ENCODE data around the gene TBR1. TPM values are rescaled to one million over a fixed set of nuclear protein-coding genes. Genes with fewer than 3 reads are reported as not detected.

Gene TBR1
- total RNA-seq: not detected

DNA sequence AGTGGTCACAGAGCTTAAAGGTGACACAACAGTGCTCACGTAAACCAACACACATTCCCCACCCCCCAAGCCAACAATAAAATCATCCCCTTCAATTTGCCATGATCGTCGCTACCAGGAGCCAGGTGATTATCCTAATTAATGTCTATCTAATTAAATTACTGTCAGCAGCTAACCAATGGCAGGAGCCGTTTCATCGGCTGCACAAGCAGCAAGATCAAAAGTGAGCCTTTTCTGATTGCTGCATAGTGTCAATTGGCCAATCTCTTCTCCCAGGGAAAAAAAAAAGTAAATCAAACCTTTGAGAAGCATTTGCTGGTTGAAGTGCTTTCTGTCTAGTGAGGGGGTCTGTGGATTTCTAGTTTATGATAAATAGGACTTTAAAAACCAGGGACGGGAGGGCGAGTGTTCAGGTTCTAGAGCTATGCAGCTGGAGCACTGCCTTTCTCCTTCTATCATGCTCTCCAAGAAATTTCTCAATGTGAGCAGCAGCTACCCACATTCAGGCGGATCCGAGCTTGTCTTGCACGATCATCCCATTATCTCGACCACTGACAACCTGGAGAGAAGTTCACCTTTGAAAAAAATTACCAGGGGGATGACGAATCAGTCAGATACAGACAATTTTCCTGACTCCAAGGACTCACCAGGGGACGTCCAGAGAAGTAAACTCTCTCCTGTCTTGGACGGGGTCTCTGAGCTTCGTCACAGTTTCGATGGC is at the start of gene TBR1:
Gene TBR1 (plus strand): TSS at position 311 of the 721 bp plus-strand sequence. CDS start 114 bp downstream, at position 425.
- DNase-seq: no peak

DNA sequence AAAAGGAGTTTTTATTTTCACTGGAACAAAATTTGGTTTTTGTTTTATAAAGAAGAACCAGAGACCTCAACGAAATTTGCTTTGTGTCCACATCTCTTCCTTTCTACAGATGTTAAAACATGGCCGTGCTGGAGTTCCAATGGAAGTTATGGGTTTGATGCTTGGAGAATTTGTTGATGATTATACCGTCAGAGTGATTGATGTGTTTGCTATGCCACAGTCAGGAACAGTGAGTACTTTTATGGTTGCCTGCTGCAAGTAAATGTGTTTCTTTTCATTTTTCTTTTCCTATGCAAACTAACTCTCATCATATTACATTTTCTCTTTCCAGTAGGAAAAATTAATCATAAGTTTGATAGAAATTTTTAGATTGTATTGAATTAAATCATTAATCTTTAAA is 48.4 kb upstream of the TBR1 start:
- DNase-seq: no peak

DNA sequence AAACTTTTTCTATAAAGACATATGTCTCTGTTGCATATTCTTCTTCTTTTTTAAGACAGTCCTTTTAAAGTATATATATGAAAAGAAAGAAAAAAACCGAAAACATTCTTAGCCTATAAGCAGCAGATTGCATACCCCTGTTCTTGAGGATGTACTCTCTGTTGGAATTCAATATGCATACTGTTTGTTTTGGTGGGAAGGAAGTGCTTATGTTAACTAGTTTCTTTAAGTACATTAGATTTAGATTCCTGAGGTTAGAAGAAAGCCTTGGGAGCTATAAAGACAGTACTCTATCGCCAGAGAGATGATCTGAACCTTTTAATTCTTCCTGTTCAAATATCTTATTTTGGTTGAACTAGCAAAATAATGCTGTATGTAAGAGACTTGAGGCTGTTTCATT is 46.8 kb upstream of the TBR1 start:
- DNase-seq: no peak

DNA sequence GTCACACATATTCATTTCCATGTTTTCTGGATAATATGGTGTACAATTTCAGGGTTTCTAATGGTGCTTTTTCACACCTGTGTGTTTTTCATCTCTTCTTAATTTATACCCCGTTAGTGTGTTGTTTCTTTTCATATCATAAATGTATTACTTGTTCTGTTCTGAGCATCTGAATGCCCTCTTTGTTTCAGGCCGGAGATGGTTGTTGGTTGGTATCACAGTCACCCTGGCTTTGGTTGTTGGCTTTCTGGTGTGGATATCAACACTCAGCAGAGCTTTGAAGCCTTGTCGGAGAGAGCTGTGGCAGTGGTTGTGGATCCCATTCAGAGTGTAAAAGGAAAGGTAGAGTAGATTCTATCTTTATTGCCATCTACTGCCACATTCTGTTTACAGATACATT is 45.1 kb upstream of the TBR1 start:
- DNase-seq: no peak

DNA sequence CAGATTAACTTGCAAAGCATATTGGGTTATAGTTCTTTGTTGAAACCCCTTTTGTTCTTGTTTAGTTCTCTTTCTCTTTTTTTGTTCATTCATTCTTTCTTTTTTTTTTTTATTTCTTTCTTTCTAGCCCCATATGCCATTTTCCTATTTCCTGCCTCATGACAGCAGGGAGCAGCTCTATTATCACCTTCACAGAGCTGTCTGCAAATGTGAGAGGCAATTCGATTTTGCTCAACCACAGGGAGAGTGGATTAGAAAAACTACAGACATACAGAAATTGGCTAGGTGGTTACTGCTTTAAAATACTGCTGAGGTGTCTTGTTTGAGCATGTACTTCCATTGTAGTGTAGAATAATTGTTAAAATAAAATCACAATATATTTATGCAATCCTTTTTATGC is 44.2 kb upstream of the TBR1 start:
- DNase-seq: no peak

DNA sequence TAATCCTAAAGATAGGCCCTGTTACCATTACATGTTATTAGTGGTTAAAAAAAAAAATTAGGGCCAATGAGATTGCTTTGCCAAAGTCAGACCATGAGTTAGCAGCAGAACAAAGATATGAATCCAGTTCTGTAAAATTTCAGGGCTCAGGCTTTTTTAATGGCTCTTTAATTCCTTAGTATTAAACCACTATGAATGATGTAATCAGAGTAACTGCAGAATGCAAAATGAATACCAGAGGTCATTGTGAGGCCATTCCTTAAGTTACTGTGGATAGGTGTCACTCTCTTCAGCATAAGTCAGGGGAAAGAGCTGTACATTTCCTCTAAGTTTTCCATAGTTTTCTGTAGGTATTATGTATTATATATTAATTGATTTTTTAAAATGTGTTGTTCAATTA is 42.2 kb upstream of the TBR1 start:
- no peak for DNase-seq

DNA sequence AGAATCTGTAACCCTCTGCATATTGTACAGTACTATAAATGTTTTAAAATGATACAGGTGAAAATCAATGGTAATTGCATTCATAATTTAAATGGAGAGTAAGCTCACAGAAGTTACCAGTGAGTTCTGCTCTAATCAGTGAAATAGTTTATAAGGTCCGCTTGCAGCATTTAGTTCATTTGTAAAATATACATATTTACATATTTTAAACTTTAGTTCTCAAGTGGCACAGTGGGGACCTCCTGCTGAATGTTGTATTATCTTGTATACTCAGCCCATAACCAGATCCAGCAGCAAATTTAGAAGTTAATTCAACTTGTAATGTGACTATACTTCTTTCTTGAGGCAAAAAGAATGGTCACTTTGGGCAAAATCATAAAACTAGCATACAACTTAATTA is 41.7 kb upstream of the TBR1 start:
- DNase-seq: no peak

DNA sequence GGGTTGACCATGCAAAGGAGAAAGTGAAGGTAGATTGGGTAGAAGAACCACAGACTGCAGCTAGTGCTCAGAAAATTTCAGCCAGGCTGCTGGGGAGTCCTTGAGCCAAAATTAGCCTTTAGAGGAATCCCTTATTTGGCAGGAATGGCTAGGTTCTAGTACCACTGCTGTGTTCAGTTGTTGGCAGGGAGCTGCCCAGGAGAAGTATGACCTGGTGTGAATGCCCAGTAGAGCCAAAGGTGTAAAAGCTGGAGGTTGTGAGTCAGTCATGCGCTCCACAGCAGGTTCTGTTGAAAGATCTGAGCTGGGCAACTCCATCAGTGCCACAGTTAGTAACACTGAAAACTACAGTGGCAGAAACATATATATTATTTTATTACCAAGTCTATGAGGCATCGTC is 36.4 kb upstream of the TBR1 start:
- DNase-seq: no peak

DNA sequence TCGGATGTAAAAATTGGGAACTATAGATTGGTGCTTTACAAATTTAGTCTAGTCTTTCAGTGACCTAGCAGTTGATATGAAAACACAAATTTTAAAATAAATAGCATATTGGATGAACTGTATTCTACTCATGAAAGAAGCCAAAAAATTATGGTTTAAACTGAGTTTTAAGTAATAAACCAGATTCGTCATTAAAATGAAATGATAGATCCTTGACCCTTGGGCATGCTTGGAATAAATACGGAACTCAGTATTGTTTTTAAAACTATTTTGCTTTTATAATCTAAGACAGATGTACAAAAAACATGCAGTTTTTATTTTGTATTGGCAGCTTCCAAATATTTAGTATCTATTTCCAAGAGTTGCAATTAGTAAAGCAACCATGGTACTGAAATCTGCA is 34.6 kb upstream of the TBR1 start:
- no peak for DNase-seq

DNA sequence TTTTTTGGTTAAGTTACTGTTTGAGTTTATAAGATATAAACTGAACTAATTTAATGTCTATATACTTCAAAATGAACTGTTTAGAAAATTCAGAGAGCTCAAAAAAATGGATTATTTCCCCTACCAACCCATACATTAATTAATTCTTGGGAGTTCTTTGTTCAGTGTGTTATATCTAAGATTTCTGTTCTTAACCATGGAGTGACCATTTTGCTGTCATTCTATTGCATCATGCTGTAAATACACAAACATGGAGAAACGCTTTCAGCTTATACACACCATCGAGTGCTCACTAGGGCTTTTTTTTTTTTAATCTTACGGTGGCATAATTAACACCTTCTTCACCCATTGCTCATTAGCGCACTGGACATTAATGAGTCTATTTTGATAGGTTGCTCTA is 33.4 kb upstream of the TBR1 start:
- DNase-seq: no peak

DNA sequence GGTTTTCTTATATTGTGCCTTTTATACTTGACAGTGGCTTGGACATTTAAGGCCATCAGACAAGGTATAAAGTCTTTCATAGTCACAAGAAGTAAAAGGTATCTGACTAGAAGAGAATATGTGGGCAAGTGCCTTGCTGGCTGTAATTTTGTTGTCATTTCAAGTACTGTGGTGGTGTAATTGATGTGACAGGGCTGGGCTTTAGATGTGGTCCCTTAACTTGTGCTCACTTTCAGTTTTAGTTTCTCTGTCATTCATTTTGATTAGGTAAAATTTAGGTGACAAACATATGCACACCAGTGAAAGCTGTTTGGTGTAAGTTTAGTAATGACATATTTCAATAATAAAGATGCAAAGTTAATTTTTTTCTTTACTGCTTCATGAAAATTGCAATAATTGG is 31.2 kb upstream of the TBR1 start:
- no peak for DNase-seq

DNA sequence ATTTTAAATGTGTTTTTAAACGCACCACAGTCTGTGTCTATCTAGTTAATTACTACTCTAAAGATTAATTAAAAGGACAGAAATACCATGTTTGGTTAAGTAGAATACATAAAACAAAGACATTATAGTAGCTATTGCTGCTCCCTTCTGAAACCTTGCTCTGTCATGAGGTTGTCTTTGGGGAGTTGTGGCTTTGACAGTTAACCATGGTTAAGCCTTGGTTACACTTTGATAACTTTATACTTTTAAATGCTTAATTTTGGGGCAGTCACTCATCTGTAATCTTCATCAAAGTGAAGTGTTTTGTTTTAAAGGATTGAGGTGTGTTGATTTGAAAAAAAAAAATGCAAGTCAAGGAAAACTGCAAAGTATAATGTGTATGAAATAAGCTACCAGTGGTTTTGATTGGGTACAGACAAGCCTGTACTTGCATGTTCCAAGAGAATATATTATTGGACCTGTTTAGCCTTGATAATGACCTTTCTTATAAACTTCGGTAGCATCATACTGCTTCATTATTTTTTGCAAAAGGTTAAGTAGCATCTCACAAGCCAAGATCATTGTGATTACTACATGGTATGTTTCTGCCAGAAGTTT is 29.8 kb upstream of the TBR1 start:
- no peak for DNase-seq

DNA sequence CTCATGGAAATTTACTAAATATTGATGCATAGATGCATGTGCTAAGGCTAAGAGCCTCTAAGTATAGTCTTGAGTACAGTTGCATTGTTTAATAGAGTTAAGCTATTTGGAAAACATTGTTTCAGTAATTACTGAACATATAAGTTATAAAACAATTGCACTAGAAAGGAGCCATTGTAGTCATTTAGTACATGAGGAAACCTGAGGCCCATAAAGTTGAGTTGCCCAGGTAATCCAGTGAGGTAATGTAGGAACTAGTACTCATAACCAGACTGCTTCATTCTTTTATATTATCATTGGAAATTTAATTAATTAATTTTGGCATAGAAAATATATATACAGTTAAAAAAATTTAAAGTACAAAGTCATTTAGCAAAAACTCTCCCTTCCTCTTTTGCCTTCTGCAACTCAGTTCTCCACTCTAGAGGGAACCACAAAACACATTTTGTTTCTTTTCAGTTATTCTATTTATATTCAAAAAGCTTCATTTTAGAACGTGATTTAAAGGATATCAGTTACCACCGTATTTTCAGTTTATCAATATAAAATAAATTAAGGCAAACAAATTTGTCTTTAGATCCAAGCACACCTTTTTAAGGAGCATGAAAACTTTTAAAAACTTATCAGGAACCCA is 27.8 kb upstream of the TBR1 start:
- no peak for DNase-seq

DNA sequence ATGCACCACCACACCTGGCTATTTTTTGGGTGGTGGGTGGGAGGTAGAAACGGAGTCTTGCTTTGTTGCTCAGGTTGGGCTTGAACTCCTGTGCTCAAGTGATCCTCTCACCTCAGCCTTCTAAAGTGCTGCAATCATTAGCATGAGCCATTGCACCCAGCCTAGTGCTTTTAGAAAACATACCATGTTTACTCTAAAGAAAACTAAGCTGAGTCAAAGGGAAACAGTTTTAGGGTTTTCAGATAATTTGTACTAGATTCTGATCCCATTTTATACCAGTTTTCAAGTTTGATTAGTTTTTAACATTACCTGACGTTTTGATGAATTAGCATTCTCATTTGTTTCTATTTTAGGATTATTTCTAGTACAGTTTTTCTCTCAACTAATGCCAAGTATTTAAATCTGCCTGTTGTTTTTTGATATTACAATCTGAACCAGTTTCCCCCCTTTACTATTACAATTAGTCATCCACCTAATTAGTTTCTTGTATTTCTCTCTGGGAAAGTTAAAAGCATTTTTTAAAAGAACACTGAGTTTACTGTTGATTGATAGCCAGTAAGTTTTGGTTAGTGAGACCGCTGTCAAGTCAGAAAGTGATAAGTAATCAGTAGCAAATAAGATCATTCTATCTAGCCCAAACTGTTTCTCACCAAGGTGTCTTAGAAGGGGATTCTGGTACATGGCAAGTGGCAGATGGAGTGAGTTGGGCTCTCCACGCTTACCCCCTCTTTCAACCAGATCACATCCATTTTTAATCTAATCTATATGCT is 24.2 kb upstream of the TBR1 start:
- no peak for DNase-seq

DNA sequence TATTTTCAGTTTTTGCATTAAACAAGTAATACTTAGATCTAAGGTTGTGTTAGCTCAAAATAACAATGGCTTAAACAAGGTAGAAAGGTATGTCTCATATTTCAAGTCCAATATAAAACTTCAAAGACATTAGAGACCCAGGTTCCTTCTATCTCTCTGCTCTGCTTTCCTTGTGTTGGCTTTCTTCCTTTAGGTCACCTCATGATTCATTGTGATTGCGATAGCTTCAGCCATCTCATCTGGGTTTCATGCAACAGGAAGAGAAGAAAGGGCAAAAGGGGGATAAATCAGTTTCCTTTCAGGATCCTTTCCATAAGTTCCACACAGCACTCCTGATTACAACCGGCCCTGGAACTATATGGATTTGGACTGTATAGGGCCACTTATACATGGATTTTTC is 16.0 kb upstream of the TBR1 start:
- DNase-seq: no peak

DNA sequence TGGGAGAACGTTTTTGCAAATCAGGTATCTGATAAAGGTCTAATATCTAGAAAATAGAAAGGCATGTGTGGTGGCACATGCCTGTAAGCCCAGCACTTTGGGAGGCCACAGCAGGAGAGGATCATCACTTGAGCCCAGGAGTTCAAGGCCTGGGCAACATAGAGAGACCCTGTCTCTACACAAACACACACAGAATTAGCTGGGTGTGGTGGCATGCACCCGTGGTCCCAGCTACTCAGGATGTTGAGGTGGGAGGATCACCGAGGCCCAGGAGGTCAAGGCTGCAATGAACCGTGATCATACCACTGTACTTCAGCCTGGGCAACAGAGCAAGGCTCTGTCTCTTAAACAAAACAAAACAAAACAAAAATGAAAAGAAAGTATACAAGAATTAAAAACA is 13.8 kb upstream of the TBR1 start:
- no peak for DNase-seq

DNA sequence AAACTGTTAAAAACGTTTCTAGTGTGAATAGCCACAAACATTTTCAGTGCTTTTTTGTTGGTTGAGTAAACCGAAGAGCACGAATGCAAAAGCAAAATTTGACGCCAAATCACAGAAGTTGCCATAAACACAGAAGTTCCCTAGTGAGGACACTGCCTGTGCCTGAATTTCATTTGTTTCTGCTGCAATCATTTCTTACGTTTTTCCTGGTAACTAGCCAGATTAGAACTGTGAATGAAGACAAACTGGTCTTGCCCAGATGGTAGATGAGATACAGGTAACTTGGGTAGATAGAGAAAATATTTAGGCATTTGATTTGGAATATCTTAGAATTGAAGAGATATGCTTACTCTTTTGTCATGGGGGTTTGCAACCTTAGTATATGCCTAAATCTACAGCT is 9.8 kb upstream of the TBR1 start:
- no peak for DNase-seq

DNA sequence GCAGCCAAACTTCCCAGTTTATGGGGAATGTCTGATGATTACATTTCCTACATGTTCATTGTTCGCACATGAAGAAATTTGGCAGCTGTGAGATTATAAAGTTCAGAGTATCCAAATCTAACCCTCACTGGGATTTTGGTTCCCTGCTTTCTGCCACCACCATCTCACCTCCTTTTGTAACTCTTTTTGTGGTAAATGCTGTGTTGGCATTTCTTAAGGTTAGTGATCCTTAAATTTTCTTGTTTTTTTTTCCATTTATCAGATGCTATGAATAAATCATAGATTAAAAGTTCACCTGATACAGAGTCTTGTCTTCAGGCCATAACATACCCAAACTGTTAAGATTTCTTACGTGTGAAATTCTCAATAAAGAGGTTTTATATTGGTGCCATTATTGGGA is 8.5 kb upstream of the TBR1 start:
- no peak for DNase-seq

DNA sequence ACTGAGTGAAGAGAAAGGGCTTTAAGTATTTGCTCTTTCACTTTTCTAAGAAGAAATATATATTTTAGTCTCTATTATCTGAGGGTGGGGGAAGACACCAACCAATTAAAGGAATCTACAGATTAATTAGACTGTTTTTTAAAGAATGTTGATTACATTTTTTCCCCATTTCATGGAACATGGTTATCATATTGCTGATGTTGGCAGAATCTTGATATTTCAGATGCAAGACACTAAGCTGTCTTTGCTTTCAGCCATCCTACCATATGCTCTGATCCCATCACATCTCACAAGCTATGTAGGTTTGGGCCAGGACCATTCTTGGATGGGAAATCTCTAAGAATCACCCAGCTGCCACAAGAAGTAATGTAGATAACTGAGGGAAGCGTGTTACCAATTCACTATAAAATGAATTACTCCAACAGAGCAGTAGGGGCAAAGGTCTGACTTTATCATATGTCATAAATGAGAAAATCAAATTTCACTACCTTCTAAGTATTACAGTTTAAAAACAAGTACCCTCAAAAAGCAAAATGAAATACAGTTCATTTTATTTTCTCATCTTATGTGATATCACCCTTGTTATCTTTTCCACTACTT is 6.7 kb upstream of the TBR1 start:
- no peak for DNase-seq

DNA sequence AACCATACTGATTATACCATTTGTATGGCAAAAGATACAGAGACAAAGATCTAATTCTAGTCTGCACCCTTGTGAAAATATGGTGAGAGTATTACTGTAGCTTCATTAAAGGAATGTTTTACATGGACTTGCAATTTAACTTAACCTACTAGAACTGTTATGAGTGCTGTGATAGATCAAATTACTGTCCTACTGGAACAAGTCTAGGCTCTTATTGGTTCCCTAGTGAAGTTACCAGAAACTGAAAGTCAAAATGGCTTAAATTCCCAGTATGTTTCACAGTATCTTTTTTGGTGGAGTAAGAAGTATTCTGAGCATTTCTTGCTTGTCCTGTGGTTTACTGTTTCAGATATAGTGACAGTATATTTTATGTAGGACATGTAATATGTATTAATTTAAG is 3.8 kb upstream of the TBR1 start:
- DNase-seq: no peak

DNA sequence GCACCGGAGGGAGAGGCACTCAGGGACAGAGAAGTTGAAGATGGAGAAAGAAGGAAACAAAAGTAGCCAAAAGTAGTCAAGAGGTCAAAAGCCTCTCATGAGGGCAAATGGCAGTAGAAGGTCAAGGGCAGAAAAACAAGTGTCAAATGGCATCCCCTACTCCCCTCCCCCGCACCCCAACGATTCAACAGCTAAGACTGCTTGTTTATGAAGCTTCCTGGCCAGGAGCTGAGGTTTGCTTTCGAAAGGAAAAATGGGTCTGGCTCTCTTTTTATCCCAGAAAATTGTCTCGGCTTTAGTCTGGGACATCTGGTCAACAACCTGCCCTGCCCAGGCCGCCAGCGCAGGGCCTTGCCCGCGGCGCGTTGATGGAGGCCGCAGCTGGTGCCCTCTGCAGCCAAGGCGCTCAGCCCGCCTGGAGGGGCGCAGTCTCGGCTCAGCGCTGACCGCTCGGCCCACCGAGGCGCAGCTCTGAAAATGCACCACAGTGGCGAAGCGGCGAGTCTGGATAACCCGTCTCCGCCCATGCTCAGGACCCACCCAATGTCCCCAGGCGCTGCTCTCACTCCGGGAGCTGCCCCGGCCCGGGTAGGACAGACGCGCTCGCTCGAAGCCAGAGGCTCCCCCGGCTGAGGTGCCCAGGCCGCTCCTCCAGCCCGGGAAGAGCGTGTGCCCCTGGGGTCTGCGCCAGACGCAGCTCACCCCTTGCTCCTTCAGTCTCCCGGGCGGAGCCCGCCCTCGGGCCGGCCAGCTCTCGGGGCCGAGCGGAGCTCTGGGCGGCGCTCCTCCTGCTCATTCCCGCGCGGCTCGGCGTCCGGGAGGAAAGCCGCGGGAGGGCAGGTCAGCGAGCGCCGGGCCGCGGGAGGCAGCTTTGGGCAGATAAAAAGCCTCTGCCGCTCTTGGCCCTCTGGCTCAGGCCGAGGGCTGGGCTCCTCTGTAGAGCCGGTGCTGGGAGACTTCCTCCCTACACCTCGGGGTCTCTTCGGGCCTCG is 1.8 kb upstream of the TBR1 start:
- no peak for DNase-seq

Measured in effector CD4-positive, alpha-beta T cell (primary cell).